ENCODE results near the gene KDM5A. TPM values are rescaled to one million over a fixed set of nuclear protein-coding genes. Genes with fewer than 3 reads are reported as not detected.
"Not testable (repeated sequence)": the region's sequence is repeated elsewhere in the genome, so short reads cannot be mapped to it uniquely, and the experiment has no call there.

The KDM5A gene
- polyA plus RNA-seq, 1 experiment: 26.1 TPM

- no peak for TF ChIP-seq CTCF (IDR thresholded peaks at IDR 0.05; ENCODE audit: insufficient read depth, low read depth, low read length)
- ChIA-PET CTCF (interaction anchor here (1.6 kb wide), 1 partner anchor 14 kb away, joined by 5 read pairs; the partner anchor contains the start of gene CCDC77), POLR2A (no interaction called here)
- Histone ChIP-seq H3K4me3 (ENCODE audit: low read depth, low read length) (peak overlapping the region; percentile 71), H3K36me3 (ENCODE audit: control insufficient read depth, insufficient read depth, low read length) (peaks cover 4% of the 10 kb centered on the region), H3K27me3 (ENCODE audit: control insufficient read depth, insufficient read depth, low read length) (no peaks in the 10 kb centered on the region)
- DNase-seq (ENCODE audit: low read depth): no peak
These were observed 1.1 kb downstream of the KDM5A start for GRCh38 chr12:388012-388411.

GRCh38 chr12:386651-387050, 2.5 kb downstream of the KDM5A start:
- H3K4me3 ChIP-seq (ENCODE audit: low read depth, low read length): peak overlapping the region; percentile 71
- POLR2A ChIA-PET: no interaction called here
- no peak for TF ChIP-seq CTCF (IDR thresholded peaks at IDR 0.05; ENCODE audit: insufficient read depth, low read depth, low read length)

GRCh38 chr12:370739-371485, 18.2 kb downstream of the KDM5A start:
- CTCF ChIA-PET; H3K36me3 ChIP-seq (ENCODE audit: control insufficient read depth, insufficient read depth, low read length); DNase-seq (ENCODE audit: low read depth): not testable (repeated sequence)

More at GRCh38 chr12:386651-387050, 2.5 kb downstream of the KDM5A start:
- CTCF ChIA-PET: no interaction called here
- H3K27me3 ChIP-seq (ENCODE audit: control insufficient read depth, insufficient read depth, low read length): no peaks in the 10 kb centered on the region
- peaks cover 5% of the 10 kb centered on the region for H3K36me3 ChIP-seq (ENCODE audit: control insufficient read depth, insufficient read depth, low read length)
- DNase-seq (ENCODE audit: low read depth): no peak

GRCh38 chr12:367972-368371, 21.1 kb downstream of the KDM5A start:
- CTCF ChIA-PET: interaction anchor here (0.6 kb wide), 1 partner anchor 50 kb away, joined by 3 read pairs; no protein-coding TSS in a partner anchor

More at GRCh38 chr12:370739-371485, 18.2 kb downstream of the KDM5A start:
- POLR2A ChIA-PET; H3K4me3 ChIP-seq (ENCODE audit: low read depth, low read length); H3K27me3 ChIP-seq (ENCODE audit: control insufficient read depth, insufficient read depth, low read length): not testable (repeated sequence)

GRCh38 chr12:366820-367219, 22.3 kb downstream of the KDM5A start:
- no peak for TF ChIP-seq CTCF (IDR thresholded peaks at IDR 0.05; ENCODE audit: insufficient read depth, low read depth, low read length)
- no peak overlapping the region for H3K4me3 ChIP-seq (ENCODE audit: low read depth, low read length)
- peaks cover 10% of the 10 kb centered on the region for H3K36me3 ChIP-seq (ENCODE audit: control insufficient read depth, insufficient read depth, low read length)
- CTCF ChIA-PET: no interaction called here
- POLR2A ChIA-PET: no interaction called here
- no peak for DNase-seq (ENCODE audit: low read depth)
- no peaks in the 10 kb centered on the region for H3K27me3 ChIP-seq (ENCODE audit: control insufficient read depth, insufficient read depth, low read length)

More at GRCh38 chr12:367972-368371, 21.1 kb downstream of the KDM5A start:
- Histone ChIP-seq H3K27me3 (ENCODE audit: control insufficient read depth, insufficient read depth, low read length) (no peaks in the 10 kb centered on the region), H3K4me3 (ENCODE audit: low read depth, low read length) (no peak overlapping the region), H3K36me3 (ENCODE audit: control insufficient read depth, insufficient read depth, low read length) (peaks cover 9% of the 10 kb centered on the region)
- no peak for DNase-seq (ENCODE audit: low read depth)
- POLR2A ChIA-PET: no interaction called here
- no peak for TF ChIP-seq CTCF (IDR thresholded peaks at IDR 0.05; ENCODE audit: insufficient read depth, low read depth, low read length)

- no peak overlapping the region for H3K4me3 ChIP-seq (ENCODE audit: low read depth, low read length)
- ChIA-PET POLR2A (no interaction called here), CTCF (no interaction called here)
- no peaks in the 10 kb centered on the region for H3K27me3 ChIP-seq (ENCODE audit: control insufficient read depth, insufficient read depth, low read length)
- no peak for TF ChIP-seq CTCF (IDR thresholded peaks at IDR 0.05; ENCODE audit: insufficient read depth, low read depth, low read length)
- H3K36me3 ChIP-seq (ENCODE audit: control insufficient read depth, insufficient read depth, low read length): peaks cover 9% of the 10 kb centered on the region
- no peak for DNase-seq (ENCODE audit: low read depth)
These were observed 30.0 kb downstream of the KDM5A start for GRCh38 chr12:359091-359490.

All from BJ (cell line).